Hematopoietic multipotent progenitor cell treated with erythropoietin and hydrocortisone succinate and interleukin-3 and kit ligand, for 8 days (in vitro differentiated cells): ENCODE results near the gene CPZ.
"Not testable (repeated sequence)": the region's sequence is repeated elsewhere in the genome, so short reads cannot be mapped to it uniquely, and the experiment has no call there.

Experiments used
- DNase-seq: peaks from one replicate; pipeline ENCODE4 v3.0.0-alpha.2; 2015

The CPZ gene

DNA sequence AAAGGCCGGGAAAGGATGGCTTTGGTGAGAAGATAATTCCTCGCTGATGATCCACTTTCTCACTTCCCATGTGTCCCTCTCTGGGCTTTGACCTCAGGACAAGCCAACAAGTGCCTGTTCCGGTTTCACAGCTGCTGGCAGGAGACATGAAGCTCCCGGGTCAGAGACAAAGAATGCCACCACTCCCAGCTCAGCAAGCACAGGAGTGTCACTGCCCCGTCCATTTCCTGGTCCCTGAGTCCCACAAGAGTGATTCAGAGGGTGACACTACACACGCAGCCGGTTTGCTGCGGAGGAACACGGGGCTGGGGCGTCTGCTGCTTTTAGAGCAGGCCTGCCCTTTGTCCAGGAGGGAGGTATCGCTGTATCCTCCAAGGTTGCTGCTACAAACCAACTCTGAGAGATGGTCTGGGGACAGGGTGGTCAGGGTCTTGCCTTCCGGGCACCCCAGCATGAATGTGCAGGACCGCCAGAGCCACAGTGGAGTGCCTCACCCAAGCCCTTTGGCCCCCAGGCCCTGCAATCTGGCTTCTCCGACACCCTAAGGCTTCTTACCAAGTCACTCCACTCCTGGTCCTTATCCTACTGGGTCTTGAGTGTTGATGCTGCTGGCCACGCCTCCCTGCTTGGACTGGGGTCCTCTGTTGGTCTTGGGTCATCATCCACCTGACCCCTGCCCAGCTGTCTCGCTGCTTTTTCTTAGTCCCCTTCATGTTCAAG lies 49.5 kb downstream of the CPZ start:
- DNase-seq: no peak

DNA sequence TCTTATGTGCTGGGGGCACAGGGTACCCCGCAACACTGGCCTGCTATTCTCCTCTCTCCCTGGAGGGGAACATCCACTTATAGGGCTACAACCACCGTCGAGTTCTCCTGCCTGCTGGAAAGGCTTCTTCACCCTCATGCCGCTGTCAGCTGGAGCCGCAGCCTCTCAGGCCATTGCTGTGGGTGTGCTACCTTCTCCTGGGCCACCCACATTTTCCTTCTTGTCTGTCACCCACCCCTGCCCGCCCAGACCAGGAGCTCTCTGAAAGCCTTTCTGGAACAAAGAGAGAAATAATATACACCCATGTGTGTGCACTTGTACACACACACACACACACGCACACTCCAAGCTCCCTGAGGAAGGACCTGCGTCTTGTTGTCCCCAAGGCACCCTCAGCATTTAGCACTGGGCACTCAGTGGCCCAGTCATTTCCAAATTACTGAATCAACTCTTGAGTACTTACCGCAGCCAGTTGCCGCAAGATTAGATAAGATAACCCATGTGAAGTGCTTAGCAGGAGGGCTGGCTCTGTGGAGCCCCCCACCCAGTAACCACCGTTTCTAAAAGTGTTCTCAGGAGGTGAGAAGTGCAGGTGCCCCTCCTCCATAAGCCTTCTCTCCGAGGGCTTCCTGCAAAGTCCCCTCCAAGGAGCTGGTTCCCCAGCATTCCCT lies 50.2 kb downstream of the CPZ start:
- no peak for DNase-seq

DNA sequence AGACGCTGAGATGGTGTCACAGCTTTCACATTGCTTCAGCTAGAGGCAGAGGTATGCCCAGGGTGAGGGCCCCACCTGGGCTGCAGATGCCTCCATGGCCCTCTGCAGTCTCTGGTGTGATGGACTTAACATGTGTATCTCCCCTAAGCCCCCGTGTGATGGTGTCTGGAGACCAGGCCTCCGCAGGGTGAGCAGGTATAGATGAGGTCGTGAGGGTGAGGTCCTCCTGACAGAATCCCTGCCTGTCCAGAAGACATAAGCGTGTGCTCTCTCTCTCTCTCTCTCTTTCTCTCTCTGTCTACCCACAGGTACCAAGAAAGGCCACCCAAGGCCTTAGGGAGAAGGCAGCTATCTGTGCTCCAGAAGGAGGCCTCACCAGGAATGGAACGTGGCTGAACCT lies 50.9 kb downstream of the CPZ start:
- no peak for DNase-seq

DNA sequence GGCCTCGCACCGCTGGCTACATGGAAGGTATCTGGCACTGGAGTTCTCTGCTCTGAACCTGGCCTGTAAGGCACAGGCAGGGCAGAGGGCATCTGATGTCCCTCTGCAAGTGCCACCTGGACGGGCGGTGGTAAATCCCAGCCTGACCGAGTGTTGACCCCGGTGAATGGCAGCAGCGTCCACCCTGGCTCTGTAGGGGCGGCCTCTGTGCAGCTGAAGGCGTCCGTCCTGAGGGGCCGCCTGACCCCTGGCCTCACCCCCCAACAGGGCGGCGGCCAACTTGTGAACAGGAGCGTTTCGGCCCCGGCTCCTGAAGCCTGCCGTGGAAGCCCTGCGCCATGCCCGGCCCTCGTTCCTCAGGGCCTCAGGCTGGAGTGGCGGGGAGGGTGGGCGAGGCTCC lies 51.4 kb downstream of the CPZ start:
- DNase-seq: no peak

DNA sequence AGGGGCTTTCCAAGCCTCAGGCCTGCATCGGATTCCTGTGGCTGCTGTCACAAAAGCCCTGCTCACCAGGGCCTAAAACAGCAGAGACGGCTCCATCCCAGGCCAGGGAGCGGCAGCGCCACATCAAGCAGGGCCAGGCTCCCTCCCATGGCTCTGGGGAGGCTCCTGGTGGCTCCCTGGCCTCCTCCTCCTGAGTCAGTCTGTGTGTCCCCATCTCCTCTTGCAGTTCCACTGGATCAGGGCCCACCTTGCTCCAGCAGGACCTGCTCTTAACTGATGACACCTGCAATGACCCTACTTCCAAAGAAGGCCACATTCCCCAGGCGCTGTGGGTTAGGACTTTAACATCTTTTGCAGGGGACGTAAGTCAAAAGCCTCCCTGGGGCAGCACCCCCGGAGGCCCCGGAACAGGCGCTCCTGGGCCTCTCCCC lies 51.9 kb downstream of the CPZ start:
- DNase-seq: no peak

DNA sequence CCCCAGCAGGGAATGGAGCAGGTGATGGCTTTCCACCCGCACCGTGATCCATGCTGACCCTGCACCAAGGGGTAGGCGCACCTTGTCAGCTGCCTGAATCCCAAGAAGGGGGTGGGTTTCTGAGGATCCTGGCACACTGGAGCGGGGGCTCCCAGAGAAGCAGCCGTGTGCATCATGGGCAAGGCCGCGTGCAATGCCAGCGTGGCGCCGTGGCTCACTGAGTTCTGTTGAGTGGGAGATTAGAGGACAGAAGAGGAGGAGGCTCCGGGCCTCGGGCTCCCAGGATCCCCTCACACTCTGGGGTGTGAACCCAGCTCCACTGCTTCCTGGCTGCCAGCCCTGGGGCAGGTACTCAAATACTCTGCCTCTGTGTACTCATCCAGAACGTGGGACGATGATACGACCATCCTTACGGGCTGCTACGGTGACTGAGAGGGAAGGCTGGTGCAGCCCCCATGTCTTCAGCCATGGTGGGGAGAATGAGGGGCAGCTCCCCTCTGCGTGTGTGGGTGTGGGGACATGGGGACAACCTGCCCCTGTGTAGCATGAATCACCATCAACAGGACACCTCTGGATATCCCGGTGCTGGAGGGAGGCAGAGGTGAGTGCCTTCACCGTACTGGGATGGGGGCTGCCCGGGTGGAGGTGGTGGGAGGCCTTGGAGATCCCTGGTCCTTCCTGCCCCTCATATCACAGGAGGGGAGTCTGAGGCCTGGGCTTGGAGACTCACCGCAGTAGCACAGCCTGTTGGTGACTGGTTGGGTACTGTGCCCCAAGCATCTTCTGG lies 52.6 kb downstream of the CPZ start:
- no peak for DNase-seq

DNA sequence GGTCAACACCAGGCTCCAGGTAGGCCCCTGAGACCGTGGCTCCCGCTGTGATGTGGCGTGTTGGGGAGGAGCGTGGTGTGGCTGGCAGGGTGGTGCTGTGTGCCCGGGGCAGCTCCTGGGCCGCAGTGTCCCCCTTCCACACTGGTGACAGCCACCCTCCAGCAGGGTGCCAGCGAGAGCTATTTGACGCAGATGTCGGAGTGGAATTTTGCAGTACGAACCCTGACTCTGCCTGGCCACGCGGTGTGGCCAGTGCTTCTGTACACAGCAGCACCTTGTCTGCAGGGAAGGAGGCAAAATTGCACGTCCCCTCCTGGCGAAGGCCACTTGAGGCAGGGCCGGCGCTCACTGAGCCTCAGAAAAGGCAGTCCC lies 53.2 kb downstream of the CPZ start:
- no peak for DNase-seq

DNA sequence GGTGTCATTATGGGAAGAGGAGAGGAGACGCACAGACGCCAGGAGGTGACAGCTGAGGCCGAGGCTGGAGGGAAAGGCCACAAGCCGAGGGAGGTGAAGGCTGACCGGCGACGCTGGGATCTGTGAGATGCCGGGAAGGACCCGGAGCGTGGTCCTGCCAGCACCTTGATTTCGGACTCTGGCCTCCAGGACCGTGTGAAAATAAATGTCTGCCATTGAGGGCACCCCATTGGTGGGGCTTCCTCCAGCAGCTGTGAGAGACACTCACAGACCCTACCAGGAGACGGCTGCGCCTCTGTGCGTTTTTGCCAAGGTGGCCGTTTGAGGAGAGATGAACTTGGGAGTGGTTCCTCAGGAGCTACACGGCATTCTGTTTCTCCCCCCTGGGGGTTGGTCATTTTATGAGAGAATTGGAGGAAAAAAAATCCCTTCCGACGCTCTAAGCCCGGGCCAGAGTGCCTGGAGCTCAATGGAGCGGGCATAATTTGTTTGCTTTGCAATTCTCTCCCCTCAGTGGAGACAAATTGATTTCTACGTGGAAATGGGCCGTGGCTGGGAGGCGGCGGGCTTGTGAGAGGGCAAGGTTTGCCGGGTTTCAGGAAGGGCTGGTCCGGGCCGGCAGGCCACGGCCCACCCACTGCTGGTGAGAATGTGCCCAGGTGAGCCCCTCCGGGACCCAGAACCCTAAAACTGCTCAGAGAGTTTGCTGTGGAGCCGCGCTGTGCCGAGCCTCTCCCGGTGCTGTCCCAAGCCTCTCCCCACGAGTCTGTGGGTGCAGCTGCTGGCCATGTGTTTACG lies 53.9 kb downstream of the CPZ start:
- DNase-seq: no peak

DNA sequence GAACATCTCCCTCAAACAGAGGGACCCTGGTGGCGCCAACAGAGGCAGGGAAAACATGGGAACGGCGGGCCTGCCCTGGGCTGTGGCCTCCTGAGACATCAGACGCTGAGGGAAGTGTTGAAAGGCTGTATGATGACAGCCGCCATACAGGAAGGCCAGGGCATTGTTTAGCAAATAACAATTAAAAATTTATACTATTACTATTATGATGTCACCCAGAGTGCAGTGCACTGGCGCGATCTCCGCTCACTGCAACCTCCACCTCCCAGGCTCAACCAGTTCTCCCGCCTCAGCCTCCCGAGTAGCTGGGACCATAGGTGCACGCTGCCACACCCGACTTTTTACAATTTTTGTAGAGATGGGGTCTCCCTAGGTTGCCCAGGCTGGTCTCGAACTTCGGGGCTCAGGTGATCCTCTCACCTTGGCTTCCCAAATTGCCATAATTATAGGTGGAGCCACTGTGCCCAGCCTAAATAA lies 54.6 kb downstream of the CPZ start:
- no peak for DNase-seq

DNA sequence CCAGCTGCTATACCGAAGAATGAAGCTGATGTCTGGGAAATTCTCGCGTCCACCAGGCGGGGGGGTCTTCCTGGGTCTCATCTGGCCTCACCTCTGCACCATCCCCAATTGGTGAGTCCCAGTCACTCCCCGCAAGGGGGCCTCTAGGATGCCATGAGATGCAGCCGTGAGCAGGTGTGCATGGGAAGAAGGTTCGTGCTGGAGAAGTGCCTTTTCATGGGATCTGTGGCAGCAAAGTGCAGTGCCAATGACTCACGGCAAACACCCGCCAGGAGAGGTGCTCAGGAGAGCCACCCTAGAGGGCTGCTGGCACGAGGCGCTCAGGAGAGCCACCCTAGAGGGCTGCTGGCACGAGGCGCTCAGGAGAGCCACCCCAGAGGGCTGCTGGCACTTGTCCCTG lies 55.1 kb downstream of the CPZ start:
- no peak for DNase-seq

DNA sequence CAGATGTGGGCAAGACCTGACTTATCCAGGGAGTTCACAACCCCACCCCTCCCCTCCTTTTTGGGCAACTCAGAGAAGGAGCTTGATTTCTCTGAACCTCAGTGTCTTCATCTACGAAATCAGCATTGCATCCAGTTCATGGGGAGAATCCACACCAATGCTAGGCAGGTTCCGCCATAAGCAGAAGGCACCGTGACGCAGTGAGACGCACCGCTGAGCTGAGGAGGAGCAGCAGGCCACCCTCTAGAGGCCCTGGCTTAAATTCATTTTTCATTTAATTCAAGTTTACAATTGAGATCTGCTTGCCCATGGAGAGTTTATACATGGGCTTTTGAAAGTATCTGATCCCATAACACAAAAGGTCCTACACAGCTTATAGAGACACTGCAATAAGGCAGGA lies 55.7 kb downstream of the CPZ start:
- no peak for DNase-seq

DNA sequence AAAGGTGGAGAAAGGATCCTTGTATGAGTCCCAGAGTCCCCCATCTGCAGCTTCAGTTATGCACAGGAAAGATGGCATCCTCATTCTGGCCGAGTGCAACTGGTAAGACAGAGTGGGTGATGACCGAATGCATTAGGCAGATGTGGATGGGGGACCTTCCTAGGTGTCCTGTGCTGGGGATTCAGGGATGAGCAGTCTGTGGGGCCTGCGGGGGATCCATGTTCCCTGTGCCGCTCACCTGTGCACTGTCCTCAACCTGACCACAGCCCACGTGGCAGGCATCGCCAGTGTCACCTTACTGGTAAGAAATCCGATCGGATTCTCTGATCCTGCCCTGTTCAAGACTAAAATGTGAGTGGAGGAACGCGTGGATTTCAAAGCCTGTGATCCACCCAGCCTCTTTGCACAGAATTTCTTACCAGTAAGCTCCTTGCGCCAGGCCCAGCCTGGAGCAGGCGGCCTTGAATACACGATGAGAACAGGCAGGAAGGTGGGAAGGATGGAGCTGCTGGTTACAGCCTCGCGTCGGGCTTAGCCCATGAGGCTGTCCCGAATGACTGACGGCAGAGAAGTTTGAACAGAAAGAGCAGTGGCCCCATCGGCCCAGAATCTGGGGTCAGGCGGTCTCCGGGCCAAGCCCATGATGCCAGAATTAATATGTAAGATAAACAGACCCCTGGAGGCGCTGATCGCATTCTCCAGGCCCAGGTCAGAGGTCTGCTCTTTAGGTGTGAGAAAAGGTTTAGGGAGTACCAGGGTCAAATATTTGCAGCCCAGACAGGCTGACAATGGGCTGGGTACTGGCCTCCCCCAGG lies 56.5 kb downstream of the CPZ start:
- no peak for DNase-seq

DNA sequence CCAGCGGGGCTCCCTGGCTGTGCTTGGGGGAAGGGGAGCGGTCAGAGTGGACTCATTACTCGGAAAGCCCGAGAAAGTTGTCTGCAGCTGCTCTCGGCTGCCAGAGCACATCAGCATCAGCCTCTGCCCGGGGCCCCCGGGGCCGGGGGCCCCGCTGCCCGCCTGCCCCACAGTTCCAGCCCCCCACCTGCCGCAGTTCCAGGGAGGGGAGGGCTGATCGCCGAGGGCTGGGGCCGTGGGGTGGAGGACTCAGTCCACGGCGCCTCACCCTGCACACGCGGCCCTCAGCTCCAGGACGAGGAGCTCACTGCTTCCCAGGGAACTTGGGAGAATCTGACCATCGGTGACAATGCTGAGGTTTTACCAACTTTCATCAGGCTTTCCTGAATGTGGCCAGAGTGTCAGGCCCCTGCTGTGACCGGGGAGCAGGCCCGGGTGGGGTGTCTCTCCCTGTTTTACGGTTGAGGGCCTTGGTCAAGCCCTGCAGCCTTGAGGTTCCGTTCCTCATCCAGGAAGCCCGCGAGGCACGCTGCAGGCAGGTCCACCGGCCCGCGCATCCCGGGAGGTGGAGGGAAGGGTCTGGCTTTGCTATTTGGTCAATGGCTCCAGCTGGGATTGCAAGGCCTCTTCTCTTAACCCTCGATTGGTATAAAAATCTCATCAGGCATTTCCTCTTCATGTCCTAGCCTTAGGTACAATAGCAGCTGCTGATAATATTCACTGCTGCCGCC lies 57.2 kb downstream of the CPZ start:
- DNase-seq: no peak

DNA sequence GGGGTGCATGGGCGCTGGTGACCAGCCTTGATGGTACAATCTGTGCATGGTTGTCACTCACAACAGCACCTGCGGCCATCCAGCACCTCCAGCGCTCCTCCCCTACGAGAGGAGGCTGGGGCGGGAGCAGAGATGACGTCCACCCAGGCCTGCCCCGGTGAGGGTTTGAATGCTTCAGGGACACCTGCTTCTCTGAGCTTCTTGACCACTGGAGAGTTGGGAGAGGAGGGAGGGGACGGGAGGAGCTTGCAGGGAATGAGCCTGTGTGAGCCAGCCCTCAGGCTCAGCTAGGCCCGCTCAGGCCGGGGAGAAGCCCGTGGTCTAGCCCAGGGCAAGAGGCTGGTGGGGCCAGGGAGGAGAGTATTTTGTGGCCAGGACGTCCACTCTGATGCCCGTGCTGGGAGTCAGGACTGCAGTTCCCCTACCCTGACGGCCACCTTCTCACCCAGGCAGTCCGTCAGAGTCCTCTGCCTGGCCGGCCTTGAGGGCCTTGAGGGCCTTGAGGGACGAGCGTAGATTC lies 59.2 kb downstream of the CPZ start:
- DNase-seq: no peak

DNA sequence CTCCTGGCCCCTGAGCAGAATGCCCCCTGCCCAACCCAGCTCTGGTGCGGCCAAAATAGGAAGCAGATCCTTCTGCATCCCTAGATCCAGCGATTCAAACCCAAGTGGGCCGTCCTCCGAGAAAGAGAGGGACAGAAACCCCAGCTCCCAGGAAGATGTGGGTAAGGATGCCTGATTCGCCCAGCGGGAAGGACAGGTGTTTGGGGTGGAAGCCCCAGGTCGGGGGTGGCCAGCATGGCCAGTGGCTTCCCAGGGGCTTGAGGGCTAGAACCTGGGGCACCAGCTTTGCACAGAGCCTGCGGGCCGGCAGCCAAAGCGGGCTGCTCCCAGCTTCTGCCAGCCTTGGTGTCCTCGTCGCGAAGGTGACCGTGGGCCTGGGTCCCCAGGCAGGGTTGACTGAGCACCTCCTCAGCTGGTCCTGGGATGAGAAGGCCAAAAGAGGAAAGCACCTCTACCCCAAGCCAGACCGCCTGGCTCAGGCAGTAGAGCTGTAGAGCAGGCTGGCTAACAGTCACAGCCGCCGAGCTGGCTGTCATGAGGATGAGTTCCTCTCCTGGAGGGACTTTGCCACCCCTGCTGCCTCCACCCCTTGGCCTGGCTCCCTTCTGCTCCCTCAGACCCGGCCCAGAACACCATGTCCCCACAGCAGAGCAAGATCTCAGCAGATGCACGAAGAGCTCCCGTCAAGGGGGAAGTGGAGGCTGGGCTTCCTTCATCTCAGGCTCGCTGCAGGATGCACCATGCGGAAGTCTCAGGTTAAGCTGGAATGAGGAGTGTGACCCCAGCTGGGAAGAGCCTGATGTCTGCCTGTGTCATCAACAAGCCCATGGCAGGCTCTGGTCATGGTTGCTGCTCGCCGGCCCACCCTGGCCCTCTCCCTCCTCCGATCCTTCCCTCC lies 59.9 kb downstream of the CPZ start:
- no peak for DNase-seq

DNA sequence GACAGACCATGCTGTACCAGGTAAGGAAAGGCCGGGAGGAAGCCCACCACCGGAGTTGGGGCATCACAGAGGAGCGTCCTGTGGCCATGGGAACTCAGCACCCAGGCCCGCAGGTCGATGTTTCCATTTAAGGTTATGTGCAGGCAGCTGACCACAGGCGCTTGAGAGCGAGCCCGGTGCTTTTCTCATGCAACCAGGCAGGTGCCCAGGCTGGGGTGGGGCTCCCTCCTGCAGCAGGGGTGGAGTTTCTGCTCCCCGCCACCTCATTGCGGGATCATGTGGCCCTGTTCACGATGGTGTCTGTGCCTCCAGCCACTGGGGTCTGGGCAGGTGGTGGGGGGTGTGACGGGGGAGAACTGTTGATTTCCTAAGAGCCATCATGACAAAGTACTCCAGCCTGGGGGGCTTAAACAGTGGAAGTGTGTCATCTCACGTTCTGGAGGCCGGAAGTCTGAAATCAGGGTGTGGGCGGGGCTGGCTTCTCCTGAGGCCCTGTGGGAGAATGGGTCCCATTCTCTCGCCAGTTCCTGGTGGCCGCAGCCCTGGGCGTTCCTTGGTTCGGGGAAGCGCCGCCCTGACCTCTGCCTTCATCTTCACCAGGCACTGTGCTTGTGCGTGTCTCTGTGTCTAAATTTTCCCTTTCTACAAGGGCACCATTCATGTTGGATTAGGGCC lies 60.9 kb downstream of the CPZ start:
- no peak for DNase-seq

DNA sequence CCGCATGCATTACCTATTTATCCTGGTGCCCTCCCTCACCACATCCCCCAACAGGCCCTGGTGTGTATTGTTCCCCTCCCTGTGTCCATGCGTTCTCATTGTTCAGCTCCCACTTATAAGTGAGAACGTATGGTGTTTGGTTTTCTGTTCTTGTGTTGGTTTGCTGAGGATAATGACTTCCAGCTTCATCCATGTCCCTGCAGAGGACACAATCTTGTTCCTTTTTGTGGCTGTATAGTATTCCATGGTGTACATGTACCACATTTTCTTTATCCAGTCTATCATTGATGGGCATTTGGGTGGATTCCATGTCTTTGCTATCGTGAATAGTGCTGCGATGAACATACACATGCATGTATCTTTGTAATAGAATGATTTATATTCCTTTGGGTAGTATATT lies 61.6 kb downstream of the CPZ start:
- not testable (repeated sequence) for DNase-seq

DNA sequence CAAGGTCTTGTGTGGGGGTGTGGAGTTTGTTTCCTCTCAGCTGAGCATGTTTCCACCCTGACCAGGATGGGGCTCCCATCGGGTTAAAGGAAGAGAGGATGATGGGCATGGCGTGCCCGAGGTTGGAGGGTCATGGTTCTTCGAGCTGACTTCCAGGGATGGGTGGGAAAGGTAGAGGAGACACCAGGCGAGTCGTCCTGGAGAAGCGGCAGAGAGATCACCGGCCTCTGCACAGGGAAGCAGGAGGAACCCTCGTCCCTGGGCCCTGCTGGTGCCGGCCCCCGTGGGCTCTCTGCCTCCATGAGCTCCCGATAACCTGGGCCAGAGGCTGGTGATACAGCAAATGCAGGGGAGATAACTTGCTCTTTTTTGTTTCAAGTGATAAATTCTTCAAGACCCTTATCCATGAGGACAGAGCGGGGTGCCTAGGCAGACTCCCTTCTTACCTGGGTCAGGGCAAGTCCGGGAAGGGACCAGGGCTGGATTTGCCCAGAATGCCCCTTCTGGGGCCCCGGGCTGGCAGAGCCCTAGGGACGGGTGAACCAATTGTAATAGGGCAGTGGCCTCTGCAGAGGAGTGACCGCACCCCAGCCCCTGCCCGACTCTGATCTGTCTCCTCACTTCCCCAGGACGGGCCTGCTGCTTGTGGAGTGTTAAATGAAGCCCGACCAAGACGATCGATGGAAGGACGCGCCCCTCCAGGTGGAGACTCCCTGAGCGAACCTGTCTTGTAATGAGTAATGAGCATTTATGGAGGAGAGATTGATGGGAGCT lies 63.0 kb downstream of the CPZ start:
- no peak for DNase-seq

DNA sequence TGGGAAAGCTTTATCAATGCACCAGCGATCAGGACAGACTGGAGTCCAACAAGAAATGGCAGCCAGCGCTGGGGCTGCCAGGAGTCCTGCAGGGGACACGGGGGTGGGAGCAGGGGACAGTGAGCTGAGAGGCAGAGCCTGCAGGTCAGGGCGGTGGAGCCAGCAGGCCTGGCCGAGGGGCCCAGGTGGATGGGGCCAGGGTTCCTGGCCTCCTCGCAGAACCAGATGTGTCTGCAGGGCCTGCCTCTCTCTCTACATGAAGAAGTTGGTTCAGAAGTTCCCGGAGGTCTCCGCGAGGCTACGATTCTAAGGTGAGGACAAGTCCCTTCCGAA lies 63.6 kb downstream of the CPZ start:
- DNase-seq: no peak
